Posterior cingulate gyrus (tissue), 11 donors: Measurements from ENCODE around the gene PALD1.

Source experiments
- DNase-seq, 10 donors: peaks; one replicate each; pipeline versions ENCODE4 v3.0.0 to v3.0.0-alpha.2; 2020 to 2021; ENCODE audit warnings: mixed read lengths in 3 of 10
- intact Hi-C: fragments of 100-400 bp; cut with DNase I; formaldehyde crosslinking; loops from one replicate; pipeline ENCODE4 v1.15.1; 2023

Gene PALD1

DNA sequence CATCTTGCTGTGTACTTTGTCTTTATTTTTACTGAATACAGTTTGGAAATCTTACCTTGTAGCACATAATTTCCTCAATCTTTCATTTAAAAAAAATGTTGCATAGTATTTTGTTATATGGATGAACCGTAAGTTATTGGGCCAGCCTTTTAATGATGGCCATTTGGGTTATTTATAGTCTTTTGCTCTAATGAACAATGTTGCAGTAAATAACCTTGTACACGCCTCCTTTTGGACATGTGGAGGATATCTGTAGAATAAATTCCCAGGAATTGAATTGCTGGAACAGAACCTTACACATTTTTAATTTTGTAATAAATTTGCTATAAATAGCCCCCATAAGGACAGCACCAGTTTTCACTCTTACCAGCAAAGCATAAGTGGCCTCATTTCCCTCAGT, 136.6 kb downstream of the PALD1 start:
- DNase-seq, result no peak
- intact Hi-C loops, result loop anchor here (10.0 kb wide), 1 partner anchor 60 kb away; no protein-coding TSS in a partner anchor

DNA sequence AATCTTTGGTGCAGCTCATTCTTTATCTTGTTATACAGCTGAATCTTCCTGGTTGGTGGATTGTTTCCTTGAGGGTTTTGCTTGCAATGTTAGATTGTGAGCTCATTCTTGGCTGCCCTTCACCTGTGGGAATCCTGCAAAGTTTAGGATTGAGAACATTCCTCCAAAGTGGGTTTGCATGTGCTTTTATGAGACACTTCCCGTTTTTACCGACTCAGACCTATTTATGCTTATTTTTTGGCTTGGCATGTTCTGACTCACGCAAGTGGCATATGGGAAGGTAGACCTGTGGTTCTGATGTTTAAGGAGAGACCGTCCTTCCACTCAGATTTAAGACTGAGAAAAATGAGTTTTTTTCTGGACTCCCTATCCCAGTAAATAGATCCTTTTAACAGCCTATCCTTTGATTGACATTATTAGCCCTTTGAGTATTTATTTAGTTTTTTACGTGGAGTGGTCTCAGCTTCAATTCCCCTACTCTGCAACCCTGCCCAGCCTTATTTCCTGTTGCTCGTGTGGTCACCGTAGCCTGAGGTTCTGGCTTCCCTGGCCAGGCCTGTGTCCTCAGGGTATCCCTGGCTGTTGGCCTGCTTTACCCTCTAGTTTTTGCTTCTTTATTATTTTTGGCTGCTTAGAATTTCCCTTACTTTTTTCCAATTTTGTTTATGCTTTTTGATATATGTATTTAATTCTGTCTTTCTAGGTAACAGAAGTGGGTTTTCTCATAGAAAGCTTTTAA, 137.4 kb downstream of the PALD1 start:
- intact Hi-C loops, result loop anchor here (10.0 kb wide), 1 partner anchor 61 kb away; no protein-coding TSS in a partner anchor
- no peak for DNase-seq

DNA sequence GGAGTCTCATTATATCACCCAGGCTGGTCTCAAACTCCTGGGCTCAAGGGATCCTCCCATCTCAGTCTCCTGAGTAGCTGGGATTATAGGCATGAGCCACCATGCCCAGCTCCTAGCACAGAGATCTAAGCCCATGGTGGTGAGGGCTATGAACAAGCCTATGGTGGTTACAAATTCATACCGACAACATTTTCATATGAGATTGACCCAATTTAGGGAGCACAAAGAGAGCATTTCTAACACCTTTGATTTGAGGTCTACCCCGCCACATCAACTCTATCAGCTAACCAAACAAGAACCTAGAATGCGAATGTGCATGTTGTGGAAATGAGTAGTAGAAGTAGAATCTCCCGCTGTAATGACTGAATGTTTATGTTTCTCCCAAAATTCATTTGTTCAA, 138.2 kb downstream of the PALD1 start:
- DNase-seq, result no peak
- intact Hi-C loops, result loop anchor here (10.0 kb wide), 1 partner anchor 62 kb away; no protein-coding TSS in a partner anchor
